CD4-positive, alpha-beta T cell treated with Interleukin-6 at 100 ng/mL for 8 hours (primary cell): ENCODE data around the gene RORB.
"Not testable (repeated sequence)": the region's sequence is repeated elsewhere in the genome, so short reads cannot be mapped to it uniquely, and the experiment has no call there.

Experiments
- DNase-seq: peaks from one replicate; pipeline ENCODE4 v3.0.0-alpha.2; 2020; ENCODE audit warnings: mixed read lengths, low spot score

The RORB gene

DNA sequence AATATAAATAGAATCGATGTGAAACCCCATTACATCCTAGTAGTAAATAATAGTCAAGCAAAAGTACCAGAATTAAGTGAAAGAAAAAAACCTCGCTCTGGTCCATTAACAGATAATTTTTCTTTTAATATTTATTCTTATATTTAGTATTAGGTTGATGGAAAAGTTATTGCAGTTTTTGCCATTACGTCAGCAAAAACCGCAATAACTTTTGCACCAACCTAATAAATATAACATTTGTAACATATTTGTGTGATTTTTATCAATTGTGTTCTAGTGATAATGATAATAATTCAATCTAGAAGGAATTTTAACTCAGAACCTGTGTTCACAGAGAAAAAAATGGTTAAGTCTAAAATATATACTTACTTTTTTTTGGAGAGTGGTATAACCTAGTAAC lies 16.1 kb downstream of the RORB start:
- DNase-seq, result no peak

DNA sequence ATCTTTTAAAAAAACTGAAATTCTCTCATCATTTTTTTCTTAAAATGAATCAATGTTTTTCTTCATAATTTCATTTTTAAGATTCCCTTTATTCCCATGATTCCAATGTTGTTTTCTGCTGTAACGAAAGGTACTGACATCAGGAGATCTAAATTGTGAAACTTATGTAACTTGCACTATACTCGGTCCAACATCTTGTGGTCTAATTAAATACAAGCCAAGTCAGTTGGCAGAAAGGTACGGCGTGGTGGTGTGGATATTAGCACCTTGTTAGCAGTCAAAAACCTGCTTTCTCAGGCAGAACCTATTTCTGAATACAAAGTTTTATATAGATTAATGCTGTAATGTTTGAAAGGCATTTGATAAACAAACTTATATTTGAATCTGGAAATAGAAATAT lies 20.1 kb downstream of the RORB start:
- DNase-seq, result no peak

DNA sequence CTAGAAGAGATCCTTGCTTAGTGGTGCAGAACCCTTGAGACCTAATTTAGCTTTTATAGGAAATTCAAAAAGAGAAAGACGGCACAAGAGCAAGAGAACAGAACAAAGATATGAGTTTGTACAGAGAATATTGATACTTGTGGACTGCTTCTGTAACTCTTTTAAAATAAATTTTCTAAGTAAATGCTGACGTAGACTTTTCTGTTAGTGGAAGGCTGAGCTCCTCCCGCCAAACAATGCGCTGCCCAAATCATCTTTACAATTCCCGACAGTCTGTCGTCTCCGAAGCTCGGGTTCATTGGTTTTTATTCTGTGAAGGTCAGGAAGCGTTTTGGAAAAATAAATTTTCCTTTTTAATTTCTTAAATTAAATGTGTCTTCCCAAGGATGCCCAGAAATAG lies 22.3 kb downstream of the RORB start:
- DNase-seq, result no peak

DNA sequence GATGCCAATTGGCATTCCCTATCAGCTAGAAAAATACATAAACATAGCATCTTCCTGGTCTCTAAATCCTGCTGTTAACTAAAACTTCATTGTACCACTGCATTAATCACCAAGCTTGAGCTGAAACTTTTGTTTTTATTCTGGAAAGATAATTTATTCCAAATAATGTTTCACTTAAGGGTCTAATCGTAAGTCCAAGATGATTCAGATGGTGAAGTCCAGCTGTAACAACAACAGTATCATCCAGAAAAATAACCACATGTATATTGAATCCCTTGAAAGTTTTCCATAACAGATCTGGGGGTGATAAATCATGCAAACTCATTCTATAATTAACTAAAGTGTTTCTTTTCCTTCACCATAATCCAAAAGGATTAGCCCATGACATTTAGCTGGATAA lies 23.9 kb downstream of the RORB start:
- no peak for DNase-seq

DNA sequence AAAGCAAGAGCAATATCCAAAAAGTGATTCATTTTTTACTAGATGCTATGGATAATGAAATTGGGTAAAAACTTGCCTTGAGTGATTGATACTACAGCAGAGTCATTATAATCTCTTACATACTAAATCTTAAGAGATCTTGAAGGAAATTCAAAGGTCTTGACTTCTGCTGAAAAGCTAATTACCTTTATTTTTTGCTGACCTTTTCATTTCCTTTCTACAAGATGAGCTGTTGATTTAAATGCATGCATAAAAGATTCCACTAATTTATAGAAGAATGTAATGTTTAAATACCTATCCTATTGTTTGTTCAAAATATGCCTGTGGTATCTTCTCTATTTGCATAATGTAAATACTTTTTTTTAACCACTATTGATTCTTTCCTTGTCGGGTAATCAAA lies 27.2 kb downstream of the RORB start:
- DNase-seq, result no peak

DNA sequence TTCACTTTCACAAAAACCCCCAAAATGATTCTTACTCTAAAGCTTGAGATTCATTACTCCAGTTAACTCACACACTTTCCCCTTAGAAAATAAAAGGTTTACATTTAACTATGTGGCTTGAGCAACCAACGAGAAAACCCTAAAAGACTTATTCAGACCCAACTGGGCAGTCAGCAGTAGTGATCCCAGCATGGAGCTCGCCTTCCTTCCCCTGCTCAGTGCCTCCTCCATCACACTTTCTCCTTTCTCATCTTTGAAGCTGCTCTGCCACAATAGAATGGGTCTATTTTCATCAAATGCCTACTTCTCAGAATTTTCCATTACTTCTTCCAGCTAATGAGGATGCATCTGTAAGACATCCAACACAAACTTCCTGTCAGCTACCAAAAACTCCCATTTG lies 29.1 kb downstream of the RORB start:
- DNase-seq, result no peak

DNA sequence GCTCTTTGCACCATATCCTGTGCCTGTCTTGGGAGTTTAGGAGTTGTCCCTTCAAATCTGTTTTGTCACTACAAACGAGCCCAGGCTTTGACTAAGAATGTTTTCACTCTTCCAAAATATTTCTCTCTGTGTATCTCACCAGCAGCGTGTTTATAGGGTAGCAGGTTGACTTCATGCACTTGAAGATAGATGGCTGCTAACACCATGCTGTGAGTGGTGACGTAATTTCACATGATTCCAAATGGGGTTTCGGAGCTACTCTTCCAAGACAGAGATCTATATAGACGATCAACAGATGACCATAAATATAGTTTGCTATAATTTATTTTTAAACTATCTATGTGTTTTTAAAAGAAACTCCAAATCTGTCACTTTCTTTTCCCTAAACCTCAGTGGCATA lies 30.6 kb downstream of the RORB start:
- no peak for DNase-seq

DNA sequence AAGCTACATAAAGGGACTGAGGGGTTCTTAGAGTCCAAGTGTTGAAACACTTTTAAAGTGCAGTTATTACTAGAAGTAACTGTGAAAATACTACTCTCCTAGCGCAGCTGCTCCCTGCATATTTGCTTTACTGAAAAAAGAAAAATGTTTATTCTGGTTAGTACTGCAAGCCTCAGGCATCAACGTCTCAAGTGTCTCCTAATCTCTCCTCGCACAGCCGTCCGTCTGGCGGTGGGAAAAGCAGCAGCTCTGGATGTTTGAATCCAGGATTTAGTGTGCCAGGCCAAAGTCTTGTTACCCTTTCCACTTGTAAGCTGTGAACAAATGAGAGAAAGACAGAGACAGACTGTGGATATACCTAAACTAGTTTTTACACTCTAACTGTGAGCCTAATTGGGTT lies 31.1 kb downstream of the RORB start:
- DNase-seq, result no peak

DNA sequence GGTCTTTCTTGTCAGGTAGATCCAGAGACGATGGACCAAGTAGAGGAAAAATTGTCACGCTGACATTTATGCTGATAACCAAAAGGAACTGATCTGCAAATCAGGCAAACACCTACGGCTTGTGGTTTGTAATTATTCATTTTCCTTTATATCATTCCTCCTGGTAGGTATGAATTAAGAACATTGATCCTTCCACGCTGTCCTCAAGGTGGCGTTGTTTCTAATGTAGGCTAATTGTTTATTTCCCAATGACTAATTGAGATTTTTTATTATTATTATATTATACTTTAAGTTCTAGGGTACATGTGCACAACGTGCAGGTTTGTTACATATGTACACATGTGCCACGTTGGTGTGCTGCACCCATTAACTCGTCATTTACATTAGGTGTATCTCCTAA lies 33.3 kb downstream of the RORB start:
- DNase-seq, result not testable (repeated sequence)

DNA sequence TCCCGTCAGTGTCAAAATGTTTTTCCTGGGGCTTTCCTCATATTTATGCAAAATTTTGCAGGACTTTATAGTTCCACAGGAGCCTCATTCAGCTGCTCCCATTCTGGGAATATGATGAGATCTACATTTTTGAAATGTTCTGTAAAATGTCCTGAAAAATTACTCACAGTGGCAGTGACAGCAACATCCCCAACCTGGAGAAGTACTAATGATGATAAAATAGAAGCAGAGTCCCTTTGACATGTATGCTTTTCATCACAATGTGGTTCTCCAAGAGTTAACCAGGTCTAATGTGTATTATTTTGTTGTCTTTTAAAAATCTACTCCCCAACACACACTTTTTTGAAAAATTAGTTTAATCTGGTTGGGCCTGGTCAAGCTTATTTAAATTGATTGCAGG lies 36.1 kb downstream of the RORB start:
- no peak for DNase-seq

DNA sequence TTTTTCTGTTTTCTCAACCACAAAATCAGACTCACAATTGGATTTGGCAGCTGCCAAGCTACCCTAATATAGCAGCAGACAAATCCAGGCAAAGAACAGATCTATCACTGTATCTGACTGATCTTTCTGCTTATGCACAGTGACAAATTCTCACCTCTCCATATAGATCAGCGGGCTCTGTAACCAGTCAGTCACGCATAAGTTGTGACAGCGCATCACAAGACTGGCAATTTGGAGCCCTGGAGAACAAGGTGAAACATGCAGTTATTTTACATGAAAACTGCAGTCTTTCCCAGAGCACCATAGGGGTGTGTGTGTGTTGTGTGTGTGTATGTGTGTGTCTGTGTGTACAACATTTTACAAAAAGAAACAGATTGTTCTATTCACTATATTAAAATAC lies 37.7 kb downstream of the RORB start:
- no peak for DNase-seq

DNA sequence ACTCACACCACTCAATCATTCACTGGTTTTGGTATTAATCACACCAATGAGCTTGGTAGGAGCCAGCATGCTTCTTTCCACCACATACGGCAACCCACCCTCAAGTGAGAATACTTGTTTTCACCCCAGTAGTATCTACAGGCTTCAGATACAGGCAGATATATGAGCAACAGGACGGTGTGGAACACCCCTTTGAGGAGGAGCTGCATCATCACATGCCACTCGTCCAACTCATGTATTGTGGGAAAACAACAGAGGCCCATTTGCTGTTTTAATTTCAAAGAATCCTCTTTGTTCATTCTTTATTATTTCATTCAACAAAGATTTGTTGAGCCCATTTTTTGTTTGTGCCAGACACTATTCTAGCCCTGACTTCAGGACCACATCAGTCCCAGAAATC lies 46.0 kb downstream of the RORB start:
- DNase-seq, result no peak

DNA sequence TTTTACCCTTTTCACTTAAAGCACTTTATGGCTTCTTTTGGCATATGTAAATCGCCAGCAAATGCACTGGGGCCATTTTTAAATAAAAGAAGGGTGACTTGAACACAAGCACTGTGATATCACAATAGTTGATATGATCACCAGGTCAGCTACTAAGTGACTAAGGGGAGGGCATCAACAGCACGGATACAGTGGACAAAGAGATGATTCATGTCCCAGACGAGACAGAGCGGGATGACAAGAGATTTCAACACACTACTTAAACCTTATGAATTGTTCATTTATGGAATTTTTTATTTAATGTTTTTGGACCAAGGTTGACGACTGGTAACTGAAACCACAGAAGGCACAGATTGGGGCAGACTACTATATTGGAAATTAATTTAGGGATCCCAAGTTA lies 54.1 kb downstream of the RORB start:
- no peak for DNase-seq

DNA sequence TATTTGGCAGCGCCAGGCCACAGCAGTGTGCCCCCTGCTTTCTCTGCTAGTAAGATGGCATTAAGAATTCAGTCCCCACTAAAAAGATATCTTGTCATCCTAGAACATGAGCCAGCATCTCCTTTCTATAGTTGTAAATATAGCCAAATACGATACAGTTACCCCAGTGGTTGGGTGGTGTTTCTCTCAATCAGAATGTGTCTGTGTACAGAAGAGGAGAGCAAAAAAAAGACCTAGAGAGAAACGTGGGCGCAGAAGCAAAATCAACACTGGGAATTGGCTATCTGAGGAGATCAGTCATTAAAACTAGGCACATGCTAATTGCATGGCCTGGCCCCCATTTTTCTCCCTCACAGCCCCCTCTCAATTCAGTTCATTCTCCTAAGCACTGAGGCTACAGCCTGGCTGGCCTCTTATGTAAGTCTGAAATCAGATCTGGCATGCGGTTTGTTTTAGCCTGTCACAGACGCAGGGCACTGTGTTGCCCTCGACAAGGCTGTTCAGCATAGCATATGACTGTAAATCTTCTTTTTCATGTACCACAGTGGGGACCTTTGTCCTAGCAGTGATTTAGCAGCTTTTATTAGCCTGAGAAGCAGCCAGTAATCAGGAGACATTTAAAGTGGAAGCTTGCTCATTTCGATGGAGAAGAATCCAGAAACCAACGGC lies 57.8 kb downstream of the RORB start:
- no peak for DNase-seq

DNA sequence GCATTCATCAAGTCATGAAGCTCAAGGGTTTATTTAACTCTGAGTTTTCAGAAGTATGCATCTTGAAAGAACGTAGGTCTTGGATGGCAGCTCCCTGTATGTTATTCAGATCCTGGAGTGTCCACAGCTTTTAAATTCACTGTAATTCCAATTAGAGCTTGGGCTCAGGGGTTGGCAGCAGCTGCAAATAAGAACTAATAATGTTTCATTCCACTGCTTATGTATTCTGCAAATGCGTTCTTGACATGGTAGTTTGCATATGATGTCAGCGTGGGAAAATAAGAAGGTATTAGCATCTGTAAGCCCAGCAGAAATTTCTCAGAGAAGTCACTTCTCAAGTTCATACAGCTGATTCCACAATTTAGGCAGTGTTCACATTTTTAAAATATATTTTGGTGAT lies 58.4 kb downstream of the RORB start:
- no peak for DNase-seq

DNA sequence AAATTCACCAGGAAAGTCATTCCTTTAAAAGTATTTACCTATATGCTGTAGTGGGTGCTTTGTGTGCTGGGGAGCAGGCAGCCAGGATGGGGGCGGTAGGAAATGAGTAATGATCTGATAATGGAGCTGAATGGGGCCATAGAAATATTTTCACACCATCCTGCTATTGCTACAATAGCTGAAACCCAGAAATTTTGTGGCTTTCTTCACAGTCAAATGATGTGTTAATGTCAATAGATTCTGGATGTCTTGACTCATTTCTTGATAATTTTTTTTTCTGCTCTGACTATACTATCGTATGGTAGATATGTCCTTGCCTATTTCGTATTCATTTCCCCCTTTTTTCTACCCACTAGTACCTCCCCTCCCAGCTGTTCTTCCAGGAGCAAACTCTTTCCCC lies 59.5 kb downstream of the RORB start:
- no peak for DNase-seq

DNA sequence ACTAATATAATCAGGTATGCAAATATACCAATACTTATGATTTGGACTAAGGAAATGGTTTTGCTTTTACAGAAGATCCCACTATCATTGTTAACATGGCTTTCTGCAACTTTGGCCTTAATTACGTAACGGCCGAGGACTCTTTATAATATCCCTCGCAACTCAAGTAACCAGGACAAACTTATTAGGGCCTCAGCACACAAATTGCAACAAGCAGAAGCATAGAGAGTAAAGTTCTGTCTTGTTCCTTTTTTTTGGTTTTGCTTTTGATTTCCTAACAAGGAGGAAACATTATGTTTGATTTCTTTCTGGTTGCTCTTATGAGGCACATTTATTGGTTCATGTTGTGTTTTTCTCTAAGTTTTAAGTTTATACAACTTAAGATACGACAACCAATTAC lies 60.4 kb downstream of the RORB start:
- no peak for DNase-seq

DNA sequence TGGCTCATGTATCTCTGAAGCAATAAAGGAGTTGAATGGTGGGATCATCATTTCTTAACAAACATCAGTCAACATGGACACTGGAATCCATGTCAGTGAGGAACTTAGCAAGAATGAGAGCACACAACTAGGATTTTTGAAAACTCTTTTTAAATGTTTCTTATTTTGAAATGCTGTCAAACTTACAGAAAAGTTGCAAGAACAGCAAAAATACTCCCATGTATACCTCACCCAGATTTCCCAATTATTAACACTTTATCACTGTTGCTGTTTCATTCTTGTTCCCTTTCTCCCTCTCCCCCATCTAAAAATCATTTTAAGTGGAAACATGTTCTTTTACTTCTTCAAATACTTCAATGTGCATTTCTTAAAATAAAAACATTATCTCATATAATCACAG lies 65.5 kb downstream of the RORB start:
- no peak for DNase-seq

DNA sequence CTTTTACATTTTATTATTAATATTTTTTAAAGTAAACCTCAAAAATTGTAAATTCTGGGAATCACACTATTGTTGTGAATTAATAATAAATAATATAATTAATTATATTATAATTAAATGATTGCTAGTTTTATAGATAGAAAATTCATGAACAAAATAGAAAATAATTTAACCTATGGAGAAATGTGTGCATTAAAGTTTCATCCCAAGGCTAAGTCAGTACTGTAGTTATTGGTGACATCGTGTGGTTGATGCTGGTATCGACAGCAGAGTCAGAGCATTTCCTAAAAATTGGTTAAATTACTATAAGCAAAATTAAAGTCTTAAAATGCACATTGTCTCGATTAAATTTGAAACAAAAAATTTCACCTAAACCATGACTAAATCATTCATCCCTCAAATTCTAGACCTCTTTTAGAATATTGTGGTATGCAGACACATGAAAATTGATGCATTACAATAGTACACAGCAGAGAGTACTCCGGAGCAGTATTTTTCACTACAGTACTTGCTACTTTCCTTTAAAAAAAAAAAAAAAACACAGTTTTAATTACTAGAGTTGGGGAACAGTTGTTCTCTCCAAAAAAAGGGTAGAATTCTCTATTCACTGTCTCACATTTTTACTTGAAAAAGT lies 73.9 kb downstream of the RORB start:
- DNase-seq, result no peak

DNA sequence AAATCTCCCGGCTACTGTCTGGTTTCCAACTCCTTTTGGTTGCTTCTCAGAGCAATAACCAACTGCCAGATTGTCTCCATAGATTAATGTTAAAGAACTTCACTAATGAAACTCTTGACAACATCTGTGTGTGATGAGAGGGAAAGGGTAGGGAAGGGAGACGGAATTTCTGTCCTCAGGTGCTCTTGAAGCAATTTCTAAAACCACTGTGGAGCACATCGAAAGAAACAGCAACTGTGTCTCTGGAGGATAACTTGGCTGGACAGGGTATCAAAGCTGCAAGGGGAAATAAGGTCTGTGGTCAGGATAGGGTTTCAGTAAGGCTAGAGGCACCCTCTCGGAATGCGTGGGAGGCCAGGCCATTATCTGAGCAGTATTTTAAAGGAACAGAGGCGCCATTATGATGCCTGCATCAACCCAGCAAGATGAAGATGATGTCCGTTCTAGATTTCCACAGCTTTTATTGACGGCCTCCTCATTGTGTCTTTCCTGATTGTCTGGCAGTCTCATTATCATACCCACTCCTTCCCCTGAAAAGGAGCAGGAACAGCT lies 76.6 kb downstream of the RORB start:
- no peak for DNase-seq

DNA sequence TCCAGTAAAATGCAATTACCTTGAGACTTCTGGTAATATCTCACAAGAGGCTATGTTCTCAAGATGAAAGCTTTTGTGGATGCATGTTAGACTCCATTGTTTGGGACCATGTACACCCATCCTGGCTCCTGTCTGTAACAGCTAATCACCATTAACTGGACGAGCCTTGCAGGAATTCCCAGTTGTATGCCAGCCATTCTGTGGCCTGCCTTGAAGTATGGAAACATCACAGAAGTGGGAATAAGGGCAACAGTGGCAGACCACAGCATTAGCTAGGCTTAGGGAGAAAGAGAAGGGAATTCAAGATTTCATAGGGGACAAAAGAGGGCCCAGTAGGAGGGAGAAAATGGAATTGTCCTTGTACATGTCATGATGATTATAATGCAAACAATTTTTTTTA lies 79.0 kb downstream of the RORB start:
- no peak for DNase-seq

DNA sequence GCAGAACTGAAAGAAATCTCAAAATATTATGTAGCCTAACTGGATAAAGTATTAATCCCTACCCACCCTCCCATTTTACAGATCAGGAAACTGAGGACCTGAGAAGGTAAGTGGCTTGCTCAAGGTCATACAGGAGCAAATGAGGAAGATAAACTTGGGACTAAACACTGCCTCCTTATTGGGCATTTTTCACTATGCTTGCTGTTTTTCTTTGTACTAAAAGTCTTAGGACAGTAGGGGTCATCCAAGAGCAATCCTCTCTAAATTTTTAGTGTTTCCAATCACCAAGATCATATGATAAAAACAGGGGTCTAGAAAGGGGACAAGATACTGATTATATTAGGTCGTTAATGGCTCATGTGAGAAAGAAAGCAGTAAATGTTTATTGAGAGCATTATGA lies 80.8 kb downstream of the RORB start:
- DNase-seq, result no peak

DNA sequence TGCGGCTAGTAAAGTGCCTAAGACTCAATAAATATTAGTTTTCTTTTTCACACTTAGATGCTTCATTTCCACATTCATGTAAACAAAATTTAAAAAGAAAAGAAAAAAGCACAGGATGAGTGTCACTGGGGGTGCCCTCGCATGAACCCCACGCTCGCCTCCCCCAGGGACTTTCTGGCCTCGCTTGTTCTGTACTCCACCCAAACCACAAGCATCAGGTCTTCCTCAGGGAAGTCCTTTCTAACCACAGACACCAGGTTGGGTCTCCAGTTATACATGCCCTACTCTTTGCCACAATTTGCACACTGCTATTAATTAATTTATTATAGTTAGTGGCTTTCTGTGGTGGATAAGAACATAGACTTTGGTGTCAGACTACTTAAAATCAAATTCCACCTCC lies 92.4 kb downstream of the RORB start:
- no peak for DNase-seq

DNA sequence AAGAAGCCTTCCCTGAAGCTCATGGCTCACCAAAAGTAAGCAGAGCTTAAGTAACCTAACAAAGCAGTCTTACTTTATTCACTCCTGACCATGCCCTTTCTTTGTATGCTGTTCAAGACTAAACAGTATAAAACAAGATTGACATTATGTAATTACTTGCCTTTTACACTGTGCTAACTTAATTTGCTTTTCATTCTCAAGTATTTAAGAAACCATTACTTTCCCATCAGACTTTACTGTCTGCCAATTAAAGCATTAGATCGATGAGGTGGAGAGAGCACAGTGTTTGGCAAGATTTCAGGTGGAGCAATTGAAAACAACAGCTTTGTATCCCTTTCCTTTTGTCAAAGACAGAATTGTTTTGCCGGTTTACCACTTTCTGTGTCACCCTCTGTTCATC lies 98.2 kb downstream of the RORB start:
- no peak for DNase-seq
